ENCODE measurements around the gene COPG2.
"Not testable (repeated sequence)": the region's sequence is repeated elsewhere in the genome, so short reads cannot be mapped to it uniquely, and the experiment has no call there.

COPG2 gene

DNA sequence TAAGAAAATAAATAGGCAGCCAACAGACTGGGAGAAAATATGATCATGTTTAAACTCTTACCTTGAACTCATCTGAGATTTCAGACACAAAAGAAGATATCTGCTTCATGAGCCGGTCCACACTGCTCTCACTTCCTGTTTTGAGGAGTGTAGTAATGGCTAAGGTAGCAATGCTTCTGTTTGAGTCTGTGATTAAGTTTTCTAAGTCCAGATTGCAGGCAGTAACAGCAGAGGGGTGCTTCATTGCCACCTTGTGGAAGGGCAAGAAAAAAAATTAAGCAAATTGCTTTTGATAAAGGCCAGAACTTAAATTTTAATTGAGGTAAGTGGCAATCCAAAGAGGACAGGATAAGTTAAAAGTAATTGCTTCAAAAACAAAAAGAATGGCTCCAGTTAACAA, 107.6 kb downstream of the COPG2 start:
- no peak for DNase-seq (ENCODE audit: low read depth)

DNA sequence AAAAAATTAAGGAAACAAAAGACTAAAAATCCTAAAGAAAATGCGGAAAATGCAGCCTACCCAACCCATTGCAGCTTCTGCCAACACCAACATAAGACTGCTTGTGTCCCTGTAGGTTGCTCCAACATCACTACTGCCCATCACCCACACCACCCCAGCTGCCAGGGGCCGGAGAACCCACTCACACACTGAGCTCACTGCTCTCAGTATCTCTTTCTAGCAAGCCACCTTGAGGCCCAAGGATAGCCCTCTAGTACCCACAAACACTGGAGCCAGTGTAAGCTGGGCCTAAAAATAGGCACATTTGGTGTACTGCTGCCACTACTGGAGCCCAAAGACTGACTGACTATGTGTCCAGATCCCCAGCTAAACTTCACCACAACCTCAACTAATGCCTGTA, 109.4 kb downstream of the COPG2 start:
- DNase-seq (ENCODE audit: low read depth) = no peak

DNA sequence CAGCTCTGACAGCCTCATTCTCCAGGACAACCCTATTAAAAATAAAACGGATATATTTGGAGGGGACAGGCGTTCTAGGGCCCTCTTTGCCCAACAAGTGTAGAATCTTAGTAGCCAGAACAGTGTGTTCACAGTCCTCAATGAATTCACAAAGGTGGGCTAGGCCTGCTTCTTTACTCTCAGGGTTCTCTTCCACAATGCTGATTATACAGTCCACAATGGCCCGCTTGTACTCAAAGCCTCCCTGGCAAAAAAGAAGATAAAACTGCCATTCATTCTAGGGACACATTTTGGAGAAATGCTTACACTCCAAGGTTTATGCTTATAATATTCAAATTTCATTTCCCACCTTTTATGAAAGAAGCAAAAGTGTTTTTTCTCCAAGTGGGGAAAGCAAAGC, 114.1 kb downstream of the COPG2 start:
- no peak for DNase-seq (ENCODE audit: low read depth)

DNA sequence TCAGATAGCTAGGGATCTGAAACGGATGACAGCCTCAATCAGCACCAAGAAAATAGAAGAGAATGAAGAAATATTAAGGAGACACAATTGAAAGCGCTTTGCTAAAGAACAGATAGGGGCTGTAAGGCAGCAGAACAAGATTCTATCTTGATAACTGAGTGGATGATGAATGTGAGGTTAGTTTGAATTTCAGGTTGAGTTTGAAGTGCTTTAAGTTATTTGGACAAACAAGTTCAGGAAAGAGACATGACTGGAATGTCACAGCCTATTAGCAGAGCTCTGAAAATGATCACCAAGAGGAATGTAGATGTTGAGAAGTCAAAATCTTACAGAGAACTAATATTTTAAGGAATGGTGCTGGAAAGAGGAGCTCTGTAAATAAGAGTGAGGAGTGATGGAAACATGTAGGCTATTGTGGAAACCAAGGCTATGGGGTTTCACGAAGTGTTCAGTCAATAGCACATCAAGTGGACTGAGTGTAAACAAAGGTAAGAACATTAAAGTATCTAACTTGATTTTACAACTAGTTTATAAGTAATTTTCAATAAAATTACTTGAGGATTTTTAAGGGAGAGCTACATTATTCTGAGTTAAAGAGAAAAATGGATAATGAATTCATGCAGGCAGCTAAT, 115.0 kb downstream of the COPG2 start:
- no peak for DNase-seq (ENCODE audit: low read depth)

DNA sequence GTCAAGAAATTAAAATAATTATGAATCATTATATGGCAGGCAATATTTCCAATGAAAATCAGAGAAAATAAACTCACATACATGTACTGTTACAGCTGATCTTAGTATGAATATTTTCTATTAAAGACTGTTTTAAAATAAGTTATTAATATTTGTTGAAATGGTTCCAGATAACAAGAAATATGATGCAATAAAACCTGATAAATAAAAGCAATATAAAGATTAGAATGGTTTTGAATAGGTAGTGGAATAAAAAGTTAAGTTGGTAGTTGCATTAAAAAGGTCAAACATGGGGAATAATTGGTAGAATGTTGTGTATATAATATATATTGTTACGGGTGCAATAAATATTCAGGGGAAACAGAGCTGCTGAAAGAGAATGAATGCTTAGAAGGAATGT, 124.2 kb downstream of the COPG2 start:
- DNase-seq (ENCODE audit: low read depth) = no peak

DNA sequence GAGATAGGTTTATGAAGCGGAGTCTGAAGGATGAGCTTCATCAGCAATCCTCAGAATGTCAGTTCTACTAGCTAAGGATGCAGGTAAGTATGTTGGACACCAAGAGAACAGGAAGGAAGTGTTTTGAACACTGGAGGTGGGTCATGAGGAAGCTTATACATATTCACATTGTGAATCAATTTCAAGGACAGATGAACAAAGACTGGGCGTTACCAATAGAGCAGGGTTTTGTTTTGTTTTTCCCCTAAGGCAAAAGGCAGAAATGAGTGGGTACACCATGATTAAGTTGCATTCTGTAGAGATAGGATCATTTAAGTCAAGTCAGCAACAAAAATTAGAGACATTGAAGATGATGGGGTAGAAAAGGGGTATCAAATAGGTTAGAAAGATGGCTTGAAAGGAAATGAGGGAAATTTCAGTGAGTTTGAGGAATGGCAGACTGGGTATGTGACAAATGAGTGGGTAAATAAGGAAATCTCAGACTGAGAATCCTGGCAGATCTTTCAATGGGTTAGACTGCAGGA, 125.0 kb downstream of the COPG2 start:
- no peak for DNase-seq (ENCODE audit: low read depth)

DNA sequence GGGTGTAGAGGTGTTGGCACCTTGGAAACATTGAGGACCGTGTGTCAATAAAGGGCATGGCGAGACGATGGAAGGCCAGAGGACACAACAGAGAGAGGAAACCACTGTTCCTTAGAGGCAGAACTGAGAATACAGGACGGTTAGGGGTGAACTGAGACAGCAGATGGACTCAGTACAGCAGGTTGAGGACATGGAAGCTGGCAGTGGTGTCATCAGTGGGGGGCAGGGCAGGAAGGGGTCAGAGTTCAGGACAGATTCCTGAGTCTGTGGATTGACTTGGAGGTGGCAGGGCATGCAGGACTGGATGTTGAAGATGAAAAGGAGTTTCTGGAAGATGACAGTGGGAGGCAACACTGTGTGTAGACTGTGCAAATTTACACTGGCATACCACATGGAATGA, 126.3 kb downstream of the COPG2 start:
- DNase-seq (ENCODE audit: low read depth) = not testable (repeated sequence)

DNA sequence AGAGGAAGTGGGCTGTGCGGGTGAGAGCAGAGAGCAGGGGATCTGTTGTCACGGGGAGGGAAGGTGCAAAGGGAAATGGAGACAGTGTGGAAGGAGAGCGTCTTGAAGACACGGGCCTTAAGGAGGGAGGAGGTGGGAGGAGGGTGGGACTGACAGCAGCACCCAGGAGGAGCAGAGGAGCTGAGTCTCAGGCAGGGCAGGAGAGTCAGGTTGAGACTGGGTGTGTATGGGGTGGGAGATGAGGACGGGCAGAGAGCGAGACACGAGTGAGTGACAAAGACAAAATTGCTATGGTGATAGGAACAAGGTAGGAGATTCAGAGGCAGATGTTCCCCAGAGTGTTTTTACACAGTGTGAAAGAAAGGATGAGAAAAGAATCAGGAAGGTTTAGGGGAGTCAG, 127.3 kb downstream of the COPG2 start:
- not testable (repeated sequence) for DNase-seq (ENCODE audit: low read depth)

DNA sequence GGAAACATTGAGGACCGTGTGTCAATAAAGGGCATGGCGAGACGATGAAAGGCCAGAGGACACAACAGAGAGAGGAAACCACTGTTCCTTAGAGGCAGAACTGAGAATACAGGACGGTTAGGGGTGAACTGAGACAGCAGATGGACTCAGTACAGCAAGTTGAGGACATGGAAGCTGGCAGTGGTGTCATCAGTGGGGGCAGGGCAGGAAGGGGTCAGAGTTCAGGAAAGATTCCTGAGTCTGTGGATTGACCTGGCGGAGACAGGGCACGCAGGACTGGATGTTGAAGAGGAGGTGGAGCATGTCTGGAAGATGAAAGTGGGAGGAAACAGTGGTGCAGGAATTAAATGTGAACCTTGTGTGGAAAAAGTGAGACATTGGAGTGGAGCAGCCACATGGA, 130.7 kb downstream of the COPG2 start:
- not testable (repeated sequence) for DNase-seq (ENCODE audit: low read depth)

DNA sequence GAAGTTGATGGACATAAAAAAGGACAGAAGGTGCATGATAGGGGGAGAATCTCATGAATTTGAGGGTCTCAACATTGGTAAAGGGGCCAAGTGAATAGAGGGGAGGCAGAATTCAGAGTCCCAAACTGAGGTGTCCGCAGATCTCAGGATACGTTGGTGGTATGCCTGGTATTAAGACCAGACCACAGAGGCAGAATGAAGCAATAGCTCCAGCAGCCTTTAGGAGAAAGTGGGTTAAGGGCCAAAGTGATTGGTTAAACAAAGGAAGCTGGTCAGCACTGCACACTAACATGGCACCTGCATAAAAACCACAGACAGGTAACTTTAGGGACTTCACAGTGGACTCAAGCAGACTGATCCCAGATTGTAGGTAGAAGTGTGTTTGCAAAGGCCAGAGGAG, 139.1 kb downstream of the COPG2 start:
- DNase-seq (ENCODE audit: low read depth) = no peak

DNA sequence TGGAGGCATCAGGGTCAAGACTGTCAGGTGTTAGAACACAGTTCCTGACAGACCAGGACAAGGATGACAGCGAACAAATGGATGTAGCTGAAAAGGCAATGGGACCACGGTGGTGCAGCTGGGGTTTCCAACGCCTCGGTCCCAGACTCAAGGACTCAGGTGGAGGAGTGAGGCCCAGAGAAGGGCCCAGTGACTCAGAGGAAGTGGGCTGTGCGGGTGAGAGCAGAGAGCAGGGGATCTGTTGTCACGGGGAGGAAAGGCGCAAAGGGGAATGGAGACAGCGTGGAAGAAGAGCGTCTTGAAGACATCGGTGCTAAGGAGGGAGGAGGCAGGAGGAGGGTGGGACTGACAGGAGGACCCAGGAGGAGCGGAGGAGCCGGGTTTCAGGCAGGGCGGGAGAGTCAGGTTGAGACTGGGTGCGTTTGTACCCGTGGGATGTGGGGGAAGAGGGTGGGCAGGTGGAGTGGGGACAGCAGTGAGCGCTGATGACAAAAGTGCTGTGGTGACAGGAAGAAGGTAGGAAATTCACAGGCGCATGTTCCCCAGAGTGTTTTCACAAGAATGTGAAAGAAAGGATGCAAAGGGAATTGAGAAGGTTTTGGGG, 140.7 kb downstream of the COPG2 start:
- DNase-seq (ENCODE audit: low read depth) = not testable (repeated sequence)

DNA sequence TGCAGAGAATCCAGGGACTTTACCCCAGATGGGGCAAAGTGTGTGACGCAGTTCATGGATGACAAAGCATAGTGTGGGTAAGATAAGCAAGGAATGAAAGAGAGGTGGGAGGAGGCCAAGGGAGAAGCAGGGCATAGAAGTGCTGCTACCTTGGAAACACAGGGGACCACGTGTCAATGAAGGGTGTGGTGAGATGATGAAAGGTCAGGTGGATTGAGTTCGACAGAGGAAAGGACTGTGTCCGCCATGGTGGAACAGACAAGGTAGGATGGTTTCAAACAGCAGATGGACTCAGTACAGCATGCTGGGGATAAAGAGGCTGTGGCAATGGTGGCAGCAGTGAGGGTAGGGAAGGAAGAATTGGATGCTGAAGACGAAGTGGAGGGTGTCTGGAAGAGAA, 143.9 kb downstream of the COPG2 start:
- no peak for DNase-seq (ENCODE audit: low read depth)

DNA sequence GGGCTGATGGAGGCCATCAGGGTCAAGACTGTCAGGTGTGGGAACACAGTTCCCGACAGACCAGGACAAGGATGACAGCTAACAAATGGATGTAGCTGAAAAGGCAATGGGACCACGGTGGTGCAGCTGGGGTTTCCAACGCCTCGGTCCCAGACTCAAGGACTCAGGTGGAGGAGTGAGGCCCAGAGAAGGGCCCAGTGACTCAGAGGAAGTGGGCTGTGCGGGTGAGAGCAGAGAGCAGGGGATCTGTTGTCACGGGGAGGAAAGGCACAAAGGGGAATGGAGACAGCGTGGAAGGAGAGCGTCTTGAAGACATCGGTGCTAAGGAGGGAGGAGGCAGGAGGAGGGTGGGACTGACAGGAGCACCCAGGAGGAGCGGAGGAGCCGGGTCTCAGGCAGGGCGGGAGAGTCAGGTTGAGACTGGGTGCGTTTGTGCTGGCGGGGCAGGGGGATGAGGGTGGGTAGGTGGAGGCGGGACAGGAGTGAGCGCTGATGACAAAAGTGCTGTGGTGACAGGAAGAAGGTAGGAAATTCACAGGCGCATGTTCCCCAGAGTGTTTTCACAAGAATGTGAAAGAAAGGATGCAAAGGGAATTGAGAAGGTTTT, 144.9 kb downstream of the COPG2 start:
- DNase-seq (ENCODE audit: low read depth) = not testable (repeated sequence)

DNA sequence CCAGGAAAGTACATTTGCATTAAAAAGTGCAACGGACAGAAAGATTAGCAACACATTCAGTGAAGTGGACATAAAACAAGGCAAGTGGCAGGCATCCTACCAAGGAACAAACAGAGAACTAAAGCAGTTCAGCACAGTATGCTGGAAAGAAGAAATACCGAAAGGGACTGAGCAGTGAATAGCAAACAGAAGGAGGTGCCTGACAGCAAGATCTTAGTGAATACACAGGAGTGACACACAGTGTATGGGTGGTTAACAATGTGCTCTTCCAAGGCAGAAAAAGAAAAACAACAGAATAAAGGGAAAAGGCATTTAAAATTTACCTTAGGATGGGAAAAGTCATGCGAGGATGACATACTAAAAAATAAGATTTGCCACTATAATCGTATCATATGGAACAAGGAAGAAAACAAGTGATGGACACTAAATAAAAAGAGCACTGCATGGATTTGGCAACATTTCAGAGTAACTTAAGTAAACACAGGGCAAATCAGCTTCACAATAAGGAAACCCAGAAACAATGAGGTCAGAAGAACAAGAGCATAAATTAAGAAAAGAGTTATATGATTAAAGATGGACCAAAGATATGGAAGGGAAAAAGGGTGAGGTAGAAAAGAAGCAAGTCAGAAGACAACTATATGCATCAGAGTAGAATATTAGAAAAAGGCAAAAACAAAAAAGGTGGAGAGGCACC, 147.1 kb downstream of the COPG2 start:
- no peak for DNase-seq (ENCODE audit: low read depth)

DNA sequence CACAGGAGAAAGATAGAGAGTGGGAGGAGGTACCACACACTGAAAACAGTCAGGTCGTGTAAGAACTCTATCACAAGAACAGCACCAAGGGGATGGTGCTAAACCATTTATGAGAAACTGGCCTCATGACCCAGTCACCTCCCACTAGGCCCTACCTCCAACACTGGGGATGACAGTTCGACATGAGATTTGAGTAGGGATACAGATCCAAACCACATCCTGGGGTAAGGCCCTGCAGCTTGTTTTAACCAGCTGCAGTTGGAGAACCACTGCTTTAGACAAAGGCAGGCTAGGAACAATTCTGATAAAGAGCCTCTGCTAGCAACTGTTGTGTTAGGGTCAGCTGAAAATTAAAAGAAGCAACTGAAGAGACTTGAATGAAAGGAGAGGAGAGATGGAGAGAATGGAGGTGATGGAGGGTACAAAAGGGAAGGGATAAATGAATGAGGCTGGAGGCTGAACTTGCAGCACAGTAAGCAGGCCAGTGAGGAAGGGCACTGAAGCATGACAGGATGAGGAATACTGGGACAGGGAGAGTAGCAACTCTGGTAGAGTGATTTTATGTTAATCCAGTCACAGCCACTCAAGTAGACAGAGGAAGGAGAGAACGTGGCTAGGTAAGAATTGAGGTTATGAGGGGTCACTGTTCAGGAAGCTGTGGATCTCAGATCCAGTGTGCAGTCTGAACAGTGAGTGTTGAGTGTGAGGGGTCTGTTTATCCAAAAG, 153.1 kb downstream of the COPG2 start:
- no peak for DNase-seq (ENCODE audit: low read depth)

DNA sequence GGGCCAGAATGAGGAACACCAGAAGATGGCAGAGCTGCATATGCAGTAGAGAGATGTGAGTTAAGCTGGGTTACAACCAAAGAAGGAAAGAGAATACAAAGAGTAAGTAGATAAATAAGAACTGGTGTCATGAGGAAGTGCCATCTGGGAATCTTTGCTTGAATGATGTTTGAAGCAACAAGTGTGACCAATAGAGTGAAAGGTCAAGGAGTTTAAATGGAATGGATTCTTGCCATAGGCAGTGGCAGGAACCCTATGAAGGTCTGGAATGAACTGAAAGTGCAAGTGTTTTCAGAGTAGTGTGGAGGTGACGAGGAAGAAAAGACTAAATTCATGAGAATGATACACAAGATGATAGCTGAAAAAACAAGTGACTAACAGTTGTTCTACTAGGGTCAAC, 155.1 kb downstream of the COPG2 start:
- DNase-seq (ENCODE audit: low read depth) = no peak

DNA sequence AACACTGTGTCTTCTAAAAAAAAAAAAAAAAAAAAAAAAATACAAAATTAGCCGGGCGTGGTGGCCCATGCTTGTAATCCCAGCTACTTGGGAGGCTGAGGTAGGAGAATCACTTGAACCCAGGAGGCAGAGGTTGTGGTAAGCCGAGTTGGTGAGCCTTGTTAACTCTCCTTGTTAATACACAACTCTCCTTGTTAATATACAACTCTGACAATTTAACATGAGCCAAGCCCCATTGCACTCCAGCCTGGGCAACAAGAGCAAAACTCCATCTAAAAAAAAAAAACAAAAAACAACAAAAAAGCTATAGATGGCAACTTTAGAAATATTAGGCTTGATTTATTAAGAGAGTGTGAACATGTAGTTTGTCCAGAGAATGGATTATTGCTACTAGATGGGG, 156.5 kb downstream of the COPG2 start:
- not testable (repeated sequence) for DNase-seq (ENCODE audit: low read depth)

DNA sequence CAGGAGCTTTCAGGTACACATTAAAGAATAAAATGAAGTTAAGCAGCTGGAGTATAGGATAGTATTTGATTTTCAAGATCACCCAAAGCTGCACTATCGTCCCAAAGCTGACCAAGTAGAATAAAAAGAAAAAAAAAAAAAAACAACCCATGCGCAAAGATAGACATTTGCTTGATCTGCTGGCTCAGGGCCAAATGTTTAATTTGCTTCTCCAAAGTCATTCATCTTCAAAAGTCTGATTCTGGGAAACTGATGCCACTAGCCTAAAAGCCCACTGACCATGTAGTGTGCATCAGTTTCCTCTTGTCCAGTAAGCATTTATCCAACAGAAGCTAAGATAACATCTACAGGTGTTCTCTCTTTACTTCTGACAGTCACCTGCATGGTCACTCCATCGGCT, 162.2 kb downstream of the COPG2 start:
- DNase-seq (ENCODE audit: low read depth) = no peak

DNA sequence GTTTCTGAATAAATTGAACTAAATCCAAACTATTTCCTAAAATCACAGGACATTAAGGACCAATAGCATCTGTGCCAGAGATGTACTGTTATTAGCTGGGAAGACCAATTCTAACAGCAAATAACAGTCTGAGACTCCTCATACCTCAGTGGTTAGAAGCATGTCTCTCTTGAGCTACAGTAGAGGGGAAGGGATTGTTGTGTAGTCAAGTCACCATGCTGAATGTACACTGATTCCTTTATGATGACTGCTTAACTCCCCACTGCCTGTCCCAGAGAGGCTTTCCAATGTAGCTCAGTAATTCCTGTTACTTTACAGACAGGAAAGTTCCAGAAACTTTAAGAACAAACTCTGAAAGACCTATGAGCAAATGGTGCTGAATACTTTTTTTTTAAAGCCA, 162.8 kb downstream of the COPG2 start:
- no peak for DNase-seq (ENCODE audit: low read depth)

DNA sequence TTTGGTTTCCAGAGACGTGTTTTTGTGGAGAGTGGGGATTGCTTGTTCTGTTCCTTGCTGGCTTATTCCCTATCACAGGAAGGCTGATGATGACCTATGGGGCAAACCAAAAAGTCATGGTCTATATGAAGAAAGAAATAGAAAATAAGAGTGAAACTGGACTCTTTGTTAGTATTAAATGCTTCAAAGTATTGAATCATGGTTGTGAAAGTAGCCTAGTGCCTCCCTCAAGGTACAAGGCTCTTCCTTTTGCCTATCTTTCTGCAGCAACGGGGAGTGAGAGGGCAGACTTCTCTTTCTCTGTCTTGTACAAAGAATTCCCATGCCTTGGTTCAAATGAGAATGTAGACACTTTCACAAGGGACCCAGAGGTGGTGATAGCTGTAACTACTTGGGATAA, 167.6 kb downstream of the COPG2 start:
- DNase-seq (ENCODE audit: low read depth) = no peak

DNA sequence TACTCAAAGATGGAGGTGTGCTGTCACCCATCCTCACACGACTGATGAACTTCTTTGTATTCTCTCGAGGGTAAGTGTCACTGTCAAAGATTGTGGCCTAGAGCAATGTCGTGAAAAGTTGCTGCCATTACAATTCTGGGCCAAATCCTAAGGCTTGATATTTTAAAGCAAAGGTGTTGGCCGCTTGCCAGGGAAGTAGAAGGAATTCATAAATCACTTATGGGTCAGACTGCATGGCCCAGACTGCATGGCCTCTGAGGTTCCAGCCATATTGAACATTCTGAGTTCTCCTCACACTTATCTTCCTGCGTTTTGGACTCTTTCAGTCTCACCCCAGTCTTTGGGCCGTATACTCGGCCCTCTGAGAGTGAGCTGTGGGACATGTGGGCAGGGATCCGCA, 168.1 kb downstream of the COPG2 start:
- DNase-seq (ENCODE audit: low read depth) = no peak

DNA sequence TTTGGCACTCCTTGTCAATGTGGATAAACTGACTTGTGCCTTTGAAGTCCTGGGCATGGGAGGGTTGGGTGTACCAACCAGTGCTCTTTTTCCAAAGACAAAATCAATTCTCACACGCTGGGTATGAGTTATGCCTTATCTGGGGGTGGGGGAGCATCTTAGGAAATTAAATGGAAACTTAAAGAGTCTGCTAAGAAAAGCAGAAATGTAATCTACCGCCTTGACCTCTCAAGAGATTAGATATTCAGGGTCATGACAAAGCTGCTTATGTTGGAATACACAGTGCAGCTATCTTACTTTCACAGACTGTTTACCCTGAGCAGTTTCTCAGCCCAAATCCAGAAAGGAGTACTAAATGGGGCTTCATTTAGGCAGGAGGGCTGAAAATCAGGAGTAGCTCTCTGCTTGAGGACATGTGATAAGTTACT, 174.1 kb downstream of the COPG2 start:
- no peak for DNase-seq (ENCODE audit: low read depth)
